Panc1 (cell line): ENCODE results near the gene ZZZ3. TPM values are rescaled to one million over a fixed set of nuclear protein-coding genes. Genes with fewer than 3 reads are reported as not detected.

Experiments used
- ATAC-seq: fragments of 200-7000 bp; cut with Tn5 transposase; 2 replicates; pipeline ENCODE4 v1.9.1; 2020; ENCODE audit warnings: mild to moderate bottlenecking, moderate library complexity
- BruUV-seq: library from RNA; stranded (reverse); fragments of 400-500 nt; replicated peaks from 2 replicates; lab custom pipeline; 2021; lab: Mats Ljungman, UMichigan
- CTCF ChIA-PET: fragments of 300-600 bp; sonication (Branson Sonifier 250); formaldehyde crosslinking; loops from one replicate; lab custom pipeline; 2022; ENCODE audit warnings: antibody characterized with exemption; lab: Charles Lee
- POLR2A ChIA-PET: fragments of 300-600 bp; sonication (Branson Sonifier 250); formaldehyde crosslinking; loops from one replicate; lab custom pipeline; 2022; ENCODE audit warnings: antibody characterized with exemption; lab: Charles Lee
- DNase-seq: peaks from one replicate; pipeline ENCODE4 v3.0.0-alpha.2; 2010; ENCODE audit warnings: low read depth, low spot score
- H3K27ac ChIP-seq: 2 replicates; pipeline ENCODE4 v1.5.1; 2011; ENCODE audit warnings: mild to moderate bottlenecking, low read length, inconsistent platforms
- H3K27me3 ChIP-seq: fragments of 200-500 bp; sonication (Bioruptor generic); 2 replicates; pipeline ENCODE4 v1.6.0; 2014; ENCODE audit warnings: low read length, inconsistent platforms; ENCODE audit not compliant: control insufficient read depth, insufficient read depth
- H3K36me3 ChIP-seq: fragments of 200-500 bp; sonication (Bioruptor generic); 2 replicates; pipeline ENCODE4 v1.5.1; 2014; ENCODE audit warnings: inconsistent platforms, mild to moderate bottlenecking, low read length, moderate library complexity; ENCODE audit not compliant: control insufficient read depth, insufficient read depth
- H3K4me1 ChIP-seq: 2 replicates; pipeline ENCODE4 v1.5.1; 2011; ENCODE audit warnings: inconsistent platforms, mild to moderate bottlenecking, low read length, moderate library complexity; ENCODE audit not compliant: control insufficient read depth, insufficient read depth
- H3K4me3 ChIP-seq, 2 experiments: 2 replicates each; pipeline ENCODE4 v1.5.1; 2011 to 2012; ENCODE audit warnings: low read depth in 2 of 2, low read length in 2 of 2, mild to moderate bottlenecking in 2 of 2, inconsistent platforms in 1 of 2, moderate library complexity in 1 of 2
- H3K9me3 ChIP-seq: fragments of 200-500 bp; sonication (Bioruptor generic); 2 replicates; pipeline ENCODE4 v1.5.1; 2014; ENCODE audit warnings: low read depth, mild to moderate bottlenecking, inconsistent platforms, low read length, moderate library complexity; ENCODE audit not compliant: control insufficient read depth, insufficient read depth
- CTCF ChIP-seq: fragments of 450-650 bp; IDR thresholded peaks from 2 replicates; pipeline ENCODE4 v1.5.1; 2017; ENCODE audit warnings: mild to moderate bottlenecking
- POLR2AphosphoS5 ChIP-seq: IDR thresholded peaks from 2 replicates; pipeline ENCODE4 v1.6.1; 2012; ENCODE audit warnings: mild to moderate bottlenecking, low read depth, low read length, moderate library complexity
- REST ChIP-seq, 2 experiments: IDR thresholded peaks; 2 replicates each; pipeline ENCODE4 v1.6.1; 2011 to 2012; ENCODE audit warnings: low read depth in 2 of 2, control low read depth in 1 of 2, low read length in 1 of 2, mild to moderate bottlenecking in 1 of 2, moderate library complexity in 1 of 2; ENCODE audit not compliant: insufficient read depth in 1 of 2
- SIN3A ChIP-seq: IDR thresholded peaks from 2 replicates; pipeline ENCODE4 v1.6.1; 2012; ENCODE audit warnings: low read depth, mild to moderate bottlenecking, low read length, moderate library complexity, borderline replicate concordance; ENCODE audit not compliant: insufficient read depth
- TCF7L2 ChIP-seq: IDR thresholded peaks from 2 replicates; pipeline ENCODE4 v1.6.1; 2011; ENCODE audit warnings: mild to moderate bottlenecking, low read depth, low read length, inconsistent platforms
- in situ Hi-C: cut with HindIII; loops from 2 replicates; pipeline ENCODE4 v1.10.0; 2016; ENCODE audit warnings: low sequenced_read_pairs, low pct_unique_long_range_greater_than_20kb
- intact Hi-C: fragments of 100-400 bp; cut with micrococcal nuclease; formaldehyde crosslinking; loops from one replicate; pipeline ENCODE4 v1.10.0; 2022; ENCODE audit not compliant: unreplicated experiment
- total RNA-seq: library from RNA; stranded (reverse); gene quantifications from one replicate; pipeline ENCODE4 v1.2.1, GENCODE V29; 2021; ENCODE audit not compliant: unreplicated experiment

The ZZZ3 gene
- total RNA-seq, 1 experiment from 2014 or later = 52.6 TPM

- CTCF ChIA-PET = interaction anchor here (0.5 kb wide), 1 partner anchor 41 kb away, joined by 5 read pairs; no protein-coding TSS in a partner anchor
- no TSS peak for BruUV-seq
- H3K4me3 ChIP-seq = no peak overlapping the region
- no peaks in the 10 kb centered on the region for H3K4me1 ChIP-seq
- TF ChIP-seq REST (IDR thresholded peaks at IDR 0.05; ENCODE audit: insufficient read depth in 1 of 2, low read depth in 2 of 2, low read length in 1 of 2) (no peak), TCF7L2 (no peak), POLR2AphosphoS5 (no peak), SIN3A (no peak), CTCF (no peak)
- no peak overlapping the region for H3K27ac ChIP-seq
- ATAC-seq (no peak), DNase-seq (no peak)
- H3K36me3 ChIP-seq = no peaks in the 10 kb centered on the region; the same call in 1 of the 2 replicates
- intact Hi-C loops (no loop called here), in situ Hi-C loops (no loop called here)
- no peaks in the 10 kb centered on the region for H3K27me3 ChIP-seq
- POLR2A ChIA-PET = no interaction called here
- no peaks in the 10 kb centered on the region for H3K9me3 ChIP-seq
Observed at GRCh38 chr1:77642196-77642595, 40.3 kb downstream of the ZZZ3 start.

GRCh38 chr1:77639557-77640069 is 42.8 kb downstream of the ZZZ3 start:
- ChIA-PET POLR2A (no interaction called here), CTCF (no interaction called here)
- TF ChIP-seq POLR2AphosphoS5 (no peak), REST (IDR thresholded peaks at IDR 0.05; ENCODE audit: insufficient read depth in 1 of 2, low read depth in 2 of 2, low read length in 1 of 2) (no peak), SIN3A (no peak), TCF7L2 (no peak), CTCF (no peak)
- no peak overlapping the region for H3K4me3 ChIP-seq
- in situ Hi-C loops (no loop called here), intact Hi-C loops (no loop called here)
- no peaks in the 10 kb centered on the region; the same call in 1 of the 2 replicates for H3K36me3 ChIP-seq
- H3K27ac ChIP-seq = no peak overlapping the region
- no peaks in the 10 kb centered on the region for H3K4me1 ChIP-seq
- BruUV-seq = no TSS peak
- H3K9me3 ChIP-seq = no peaks in the 10 kb centered on the region
- no peaks in the 10 kb centered on the region for H3K27me3 ChIP-seq
- DNase-seq (no peak), ATAC-seq (no peak)
